ENCODE data around the gene TMEM94.

TMEM94 gene

GRCh38 chr17:75507733-75508719 is 51.6 kb downstream of the TMEM94 start:
- TF ChIP-seq CTCF (IDR thresholded peaks at IDR 0.05; ENCODE audit: low read depth, low read length, missing control alignments): no peak
- no peak for DNase-seq (ENCODE audit: low read depth)
- H3K4me3 ChIP-seq (ENCODE audit: low read depth, low read length): no peak overlapping the region

DNA sequence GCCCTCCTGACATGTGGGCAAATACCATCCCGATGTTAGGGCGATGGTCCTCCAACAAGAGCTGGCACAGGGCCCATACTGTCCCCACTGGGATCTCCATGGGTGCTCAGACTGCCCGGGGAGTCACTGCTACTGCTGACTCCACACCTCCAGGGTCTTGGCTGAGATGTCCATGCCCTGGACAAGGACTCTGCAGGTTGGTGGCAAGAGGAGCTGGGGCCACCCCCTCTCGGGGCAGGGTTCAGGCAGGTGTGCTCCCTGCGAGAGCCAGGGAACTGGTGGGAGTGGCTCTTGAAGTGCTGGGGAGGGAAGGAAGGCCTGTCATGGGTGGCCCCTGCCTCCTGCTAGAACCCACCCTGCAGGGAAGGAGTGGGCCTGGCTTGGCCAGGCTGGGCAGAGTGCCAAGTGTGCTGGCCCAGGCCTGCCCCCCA is 52.5 kb downstream of the TMEM94 start:
- no peak for TF ChIP-seq CTCF (IDR thresholded peaks at IDR 0.05; ENCODE audit: low read depth, low read length, missing control alignments)
- no peak for DNase-seq (ENCODE audit: low read depth)
- H3K4me3 ChIP-seq (ENCODE audit: low read depth, low read length): no peak overlapping the region

GRCh38 chr17:75509528-75510258 is 53.3 kb downstream of the TMEM94 start:
- no peak overlapping the region for H3K4me3 ChIP-seq (ENCODE audit: low read depth, low read length)
- no peak for TF ChIP-seq CTCF (IDR thresholded peaks at IDR 0.05; ENCODE audit: low read depth, low read length, missing control alignments)
- DNase-seq (ENCODE audit: low read depth): no peak

DNA sequence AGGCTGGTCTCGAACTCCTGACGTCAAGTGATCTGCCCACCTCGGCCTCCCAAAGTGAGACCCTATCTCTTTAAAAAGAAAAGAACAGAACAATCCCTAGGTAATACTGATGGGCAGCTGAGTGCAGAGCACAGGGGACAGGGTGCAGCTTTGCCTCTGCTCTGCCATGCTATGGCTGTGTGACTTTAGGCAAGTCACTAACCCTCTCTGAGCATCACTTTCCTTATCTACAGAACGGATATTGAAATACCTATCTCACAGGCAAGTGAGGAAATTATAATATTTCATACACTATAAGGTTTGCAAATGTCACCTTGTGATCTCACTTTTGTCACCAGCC is 54.8 kb downstream of the TMEM94 start:
- H3K4me3 ChIP-seq (ENCODE audit: low read depth, low read length): no peak overlapping the region
- TF ChIP-seq CTCF (IDR thresholded peaks at IDR 0.05; ENCODE audit: low read depth, low read length, missing control alignments): no peak
- no peak for DNase-seq (ENCODE audit: low read depth)

- no peak for TF ChIP-seq CTCF (IDR thresholded peaks at IDR 0.05; ENCODE audit: low read depth, low read length, missing control alignments)
- no peak overlapping the region for H3K4me3 ChIP-seq (ENCODE audit: low read depth, low read length)
- no peak for DNase-seq (ENCODE audit: low read depth)
Measured at GRCh38 chr17:75511610-75512575, 55.5 kb downstream of the TMEM94 start.

- DNase-seq (ENCODE audit: low read depth): no peak
- TF ChIP-seq CTCF (IDR thresholded peaks at IDR 0.05; ENCODE audit: low read depth, low read length, missing control alignments): no peak
- no peak overlapping the region for H3K4me3 ChIP-seq (ENCODE audit: low read depth, low read length)
Measured at GRCh38 chr17:75512926-75513640, 56.6 kb downstream of the TMEM94 start.
